ENCODE results near the gene FRMD6.

DNA sequence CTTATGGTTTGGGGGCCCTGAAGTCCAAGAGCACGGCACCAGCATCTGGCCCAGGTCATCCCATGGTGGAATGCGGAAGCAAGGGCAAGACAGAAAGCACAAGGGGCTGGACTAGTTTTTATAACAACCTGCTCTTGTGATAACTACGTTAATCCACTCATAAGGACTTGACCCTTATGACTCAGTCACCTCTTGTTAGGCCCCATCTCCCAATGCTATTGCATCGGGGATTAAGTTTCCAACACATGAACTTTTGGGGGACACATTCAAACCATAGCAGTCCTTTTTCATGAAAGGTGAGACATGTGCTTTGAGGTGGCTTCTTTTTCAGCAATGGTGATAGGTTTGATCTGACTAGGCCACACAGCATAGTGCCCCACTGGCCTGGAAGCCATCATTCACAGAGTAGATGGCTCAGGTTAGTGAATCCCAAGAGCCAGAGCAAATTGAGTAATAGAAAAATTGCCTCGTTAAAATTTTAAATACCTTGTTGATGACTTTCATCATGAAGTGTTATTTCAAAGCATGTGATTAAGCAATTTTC lies 12.1 kb downstream of the FRMD6 start:
- TF ChIP-seq CTCF (IDR thresholded peaks at IDR 0.05) (no peak), EP300 (IDR thresholded peaks at IDR 0.05) (no peak), POLR2A (IDR thresholded peaks at IDR 0.05) (no peak)

Measured in ovary (tissue), 3 donors.